ENCODE measurements around the gene LAT.
"Not testable (repeated sequence)": the region's sequence is repeated elsewhere in the genome, so short reads cannot be mapped to it uniquely, and the experiment has no call there.

LAT gene

GRCh38 chr16:28986046-28986445 is 1.2 kb downstream of the LAT start:
- H3K4me1 Mint-ChIP-seq: peaks cover 21% of the 10 kb centered on the region
- ATAC-seq: no peak
- no peaks in the 10 kb centered on the region for H3K27me3 Mint-ChIP-seq
- peaks cover 86% of the 10 kb centered on the region for H3K36me3 Mint-ChIP-seq
- no peak overlapping the region for H3K27ac Mint-ChIP-seq
- peaks cover 9% of the 10 kb centered on the region for H3K9me3 Mint-ChIP-seq
- no peak overlapping the region for H3K4me3 Mint-ChIP-seq

- ATAC-seq: no peak
- no peaks in the 10 kb centered on the region for H3K27me3 Mint-ChIP-seq
- H3K36me3 Mint-ChIP-seq: peaks cover 82% of the 10 kb centered on the region
- H3K9me3 Mint-ChIP-seq: peaks cover 9% of the 10 kb centered on the region
- H3K4me1 Mint-ChIP-seq: peaks cover 21% of the 10 kb centered on the region
- no peak overlapping the region for H3K27ac Mint-ChIP-seq
- H3K4me3 Mint-ChIP-seq: no peak overlapping the region
These were observed 1.6 kb downstream of the LAT start for GRCh38 chr16:28986492-28986891.

- Mint-ChIP-seq H3K4me1 (peaks cover 21% of the 10 kb centered on the region), H3K9me3 (peaks cover 7% of the 10 kb centered on the region), H3K27ac (no peak overlapping the region), H3K4me3 (no peak overlapping the region), H3K27me3 (no peaks in the 10 kb centered on the region), H3K36me3 (peaks cover 73% of the 10 kb centered on the region)
- ATAC-seq: no peak
These were observed 2.5 kb downstream of the LAT start for GRCh38 chr16:28987170-28987853.

- peaks cover 12% of the 10 kb centered on the region for H3K4me1 Mint-ChIP-seq
- H3K27ac Mint-ChIP-seq: no peak overlapping the region
- ATAC-seq: no peak
- peaks cover 7% of the 10 kb centered on the region for H3K9me3 Mint-ChIP-seq
- no peak overlapping the region for H3K4me3 Mint-ChIP-seq
- no peaks in the 10 kb centered on the region for H3K27me3 Mint-ChIP-seq
- H3K36me3 Mint-ChIP-seq: peaks cover 53% of the 10 kb centered on the region
These were observed 4.5 kb downstream of the LAT start for GRCh38 chr16:28989363-28989762.

GRCh38 chr16:28990375-28991040 is 5.7 kb downstream of the LAT start:
- Mint-ChIP-seq H3K4me1 (peaks cover 4% of the 10 kb centered on the region), H3K27me3 (no peaks in the 10 kb centered on the region), H3K4me3 (no peak overlapping the region), H3K36me3 (peaks cover 46% of the 10 kb centered on the region), H3K9me3 (peaks cover 7% of the 10 kb centered on the region), H3K27ac (no peak overlapping the region)
- ATAC-seq: no peak

GRCh38 chr16:28991687-28992086 is 6.8 kb downstream of the LAT start:
- ATAC-seq: no peak
- H3K4me1 Mint-ChIP-seq: no peaks in the 10 kb centered on the region

GRCh38 chr16:28992496-28992895 is 7.6 kb downstream of the LAT start:
- H3K27me3 Mint-ChIP-seq: no peaks in the 10 kb centered on the region
- H3K4me3 Mint-ChIP-seq: no peak overlapping the region
- H3K4me1 Mint-ChIP-seq: no peaks in the 10 kb centered on the region
- no peak overlapping the region for H3K27ac Mint-ChIP-seq
- H3K36me3 Mint-ChIP-seq: peaks cover 29% of the 10 kb centered on the region
- H3K9me3 Mint-ChIP-seq: peaks cover under 1% of the 10 kb centered on the region
- no peak for ATAC-seq

More at GRCh38 chr16:28991687-28992086, 6.8 kb downstream of the LAT start:
- Mint-ChIP-seq H3K36me3 (peaks cover 37% of the 10 kb centered on the region), H3K27ac (no peak overlapping the region), H3K27me3 (no peaks in the 10 kb centered on the region), H3K4me3 (no peak overlapping the region), H3K9me3 (peaks cover 7% of the 10 kb centered on the region)

- Mint-ChIP-seq H3K4me3 (no peak overlapping the region), H3K27ac (no peak overlapping the region), H3K4me1 (peaks cover 9% of the 10 kb centered on the region), H3K9me3 (no peaks in the 10 kb centered on the region), H3K36me3 (no peaks in the 10 kb centered on the region), H3K27me3 (peaks cover 9% of the 10 kb centered on the region)
- ATAC-seq: no peak
These were observed 14.0 kb downstream of the LAT start for GRCh38 chr16:28998837-28999236.

GRCh38 chr16:28999577-28999976 is 14.7 kb downstream of the LAT start:
- no peaks in the 10 kb centered on the region for H3K9me3 Mint-ChIP-seq
- ATAC-seq: no peak
- H3K27me3 Mint-ChIP-seq: peaks cover 11% of the 10 kb centered on the region
- no peaks in the 10 kb centered on the region for H3K36me3 Mint-ChIP-seq
- no peak overlapping the region for H3K27ac Mint-ChIP-seq
- H3K4me1 Mint-ChIP-seq: peaks cover 9% of the 10 kb centered on the region
- no peak overlapping the region for H3K4me3 Mint-ChIP-seq

- Mint-ChIP-seq H3K36me3 (no peaks in the 10 kb centered on the region), H3K4me3 (no peak overlapping the region), H3K4me1 (peaks cover 9% of the 10 kb centered on the region), H3K27ac (no peak overlapping the region), H3K9me3 (no peaks in the 10 kb centered on the region), H3K27me3 (peaks cover 15% of the 10 kb centered on the region)
- no peak for ATAC-seq
These were observed 15.2 kb downstream of the LAT start for GRCh38 chr16:29000019-29000418.

GRCh38 chr16:29004496-29005139 is 19.8 kb downstream of the LAT start:
- ATAC-seq, H3K27ac Mint-ChIP-seq, H3K36me3 Mint-ChIP-seq, H3K4me3 Mint-ChIP-seq, H3K4me1 Mint-ChIP-seq, H3K9me3 Mint-ChIP-seq: not testable (repeated sequence)
- H3K27me3 Mint-ChIP-seq: peaks cover 40% of the 10 kb centered on the region

- Mint-ChIP-seq H3K36me3 (no peaks in the 10 kb centered on the region), H3K4me1 (peaks cover 7% of the 10 kb centered on the region), H3K4me3 (no peak overlapping the region), H3K27ac (no peak overlapping the region), H3K9me3 (no peaks in the 10 kb centered on the region), H3K27me3 (peaks cover 30% of the 10 kb centered on the region)
- ATAC-seq: no peak
These were observed 23.1 kb downstream of the LAT start for GRCh38 chr16:29007730-29008593.

GRCh38 chr16:29009050-29009837 is 24.4 kb downstream of the LAT start:
- H3K27ac Mint-ChIP-seq: no peak overlapping the region
- no peak overlapping the region for H3K4me3 Mint-ChIP-seq
- peaks cover 7% of the 10 kb centered on the region for H3K4me1 Mint-ChIP-seq

GRCh38 chr16:29009838-29010166 is 24.9 kb downstream of the LAT start:
- H3K4me1 Mint-ChIP-seq: peaks cover 12% of the 10 kb centered on the region
- H3K4me3 Mint-ChIP-seq: no peak overlapping the region
- H3K27me3 Mint-ChIP-seq: peaks cover 26% of the 10 kb centered on the region
- no peaks in the 10 kb centered on the region for H3K36me3 Mint-ChIP-seq
- no peak for ATAC-seq
- H3K9me3 Mint-ChIP-seq: no peaks in the 10 kb centered on the region
- no peak overlapping the region for H3K27ac Mint-ChIP-seq

More at GRCh38 chr16:29009050-29009837, 24.4 kb downstream of the LAT start:
- peaks cover 30% of the 10 kb centered on the region for H3K27me3 Mint-ChIP-seq
- no peaks in the 10 kb centered on the region for H3K36me3 Mint-ChIP-seq
- ATAC-seq: no peak
- H3K9me3 Mint-ChIP-seq: no peaks in the 10 kb centered on the region
